ENCODE measurements around the gene KIAA1549. TPM values are rescaled to one million over a fixed set of nuclear protein-coding genes. Genes with fewer than 3 reads are reported as not detected.

KIAA1549 gene
- total and polyA plus RNA-seq, 2 donors (not counting 1 experiment from before 2014, with no cell fraction given) = under 0.01 to 0.52 TPM

- 59% methylated on average over 6 of the region's 10 CpGs for WGBS (ENCODE audit: insufficient coverage)
- intact Hi-C loops (cut with micrococcal nuclease) = no loop called here
- Mint-ChIP-seq H3K4me3 (no peak overlapping the region), H3K27ac (no peak overlapping the region), H3K4me1 (no peaks in the 10 kb centered on the region), H3K27me3 (peaks cover 33% of the 10 kb centered on the region), H3K9me3 (ENCODE audit: insufficient read depth) (no peaks in the 10 kb centered on the region)
- CTCF ChIA-PET = no interaction called here
- Histone ChIP-seq H3K36me3 (replicated peaks in 1 of 2; ENCODE audit: control extremely low read depth in 1 of 2, control insufficient read depth in 1 of 2, extremely low read depth in 1 of 2, insufficient read depth in 2 of 2, low read length in 1 of 2) (no peaks in the 10 kb centered on the region), H3K4me1 (ENCODE audit: control insufficient read depth in 2 of 2, insufficient read depth in 2 of 2, low read length in 2 of 2) (no peaks in the 10 kb centered on the region), H3K9ac (ENCODE audit: low read length) (no peak overlapping the region), H2AFZ (ENCODE audit: insufficient read depth, low read depth, low read length, poor library complexity, severe bottlenecking) (no peak overlapping the region), H3K4me2 (replicated peaks; ENCODE audit: low read depth, low read length, poor library complexity, severe bottlenecking) (no peak overlapping the region), H3K27me3 (replicated peaks in 1 of 4; ENCODE audit: control extremely low read depth in 1 of 4, control insufficient read depth in 3 of 4, insufficient read depth in 4 of 4, low read length in 3 of 4) (peaks cover 0 to 2% (median 0%) of the 10 kb centered on the region in 4 experiments), H3K4me3 (ENCODE audit: control extremely low read depth in 1 of 5, extremely low read depth in 1 of 5, insufficient read depth in 1 of 5, low read depth in 2 of 5, low read length in 4 of 5) (no peak overlapping the region), H3K9me3 (ENCODE audit: control extremely low read depth in 1 of 3, control insufficient read depth in 2 of 3, insufficient read depth in 1 of 3, low read length in 2 of 3) (no peaks in the 10 kb centered on the region), H3K79me2 (ENCODE audit: control insufficient read depth, insufficient read depth, low read length) (no peaks in the 10 kb centered on the region), H3K27ac (ENCODE audit: low read length in 2 of 2) (no peak overlapping the region), H4K20me1 (ENCODE audit: control insufficient read depth, insufficient read depth, low read length, poor library complexity, severe bottlenecking) (no peaks in the 10 kb centered on the region)
- POLR2A ChIA-PET = no interaction called here
- DNase-seq (no peak), ATAC-seq (ENCODE audit: low read depth) (no peak)
- TF ChIP-seq CTCF (IDR thresholded peaks at IDR 0.05) (no peak), EZH2 (IDR thresholded peaks at IDR 0.05; ENCODE audit: borderline replicate concordance, insufficient read depth, low read depth, low read length, poor library complexity, severe bottlenecking) (no peak)
These were observed 18.5 kb downstream of the KIAA1549 start for GRCh38 chr7:138962561-138963270.

GRCh38 chr7:138961159-138961558 lies 20.0 kb downstream of the KIAA1549 start:
- Mint-ChIP-seq H3K27me3 (peaks cover 33% of the 10 kb centered on the region), H3K4me3 (no peak overlapping the region), H3K9me3 (ENCODE audit: insufficient read depth) (peaks cover 4% of the 10 kb centered on the region), H3K4me1 (no peaks in the 10 kb centered on the region), H3K27ac (no peak overlapping the region)
- no peak overlapping the region for H3K27ac ChIP-seq (ENCODE audit: low read length in 2 of 2)
- CTCF ChIA-PET = no interaction called here
- no peaks in the 10 kb centered on the region for H3K36me3 ChIP-seq (replicated peaks in 1 of 2; ENCODE audit: control extremely low read depth in 1 of 2, control insufficient read depth in 1 of 2, extremely low read depth in 1 of 2, insufficient read depth in 2 of 2, low read length in 1 of 2)
- no peak for ATAC-seq (ENCODE audit: low read depth)
- 93% methylated on average over 8 of the region's 8 CpGs for WGBS (ENCODE audit: insufficient coverage)
- H3K4me2 ChIP-seq (replicated peaks; ENCODE audit: low read depth, low read length, poor library complexity, severe bottlenecking) = no peak overlapping the region
- no peaks in the 10 kb centered on the region for H3K79me2 ChIP-seq (ENCODE audit: control insufficient read depth, insufficient read depth, low read length)
- H2AFZ ChIP-seq (ENCODE audit: insufficient read depth, low read depth, low read length, poor library complexity, severe bottlenecking) = no peak overlapping the region
- H3K27me3 ChIP-seq (replicated peaks in 1 of 4; ENCODE audit: control extremely low read depth in 1 of 4, control insufficient read depth in 3 of 4, insufficient read depth in 4 of 4, low read length in 3 of 4) = peaks cover 0 to 2% (median 0%) of the 10 kb centered on the region in 4 experiments
- H4K20me1 ChIP-seq (ENCODE audit: control insufficient read depth, insufficient read depth, low read length, poor library complexity, severe bottlenecking) = no peaks in the 10 kb centered on the region
- TF ChIP-seq EZH2 (IDR thresholded peaks at IDR 0.05; ENCODE audit: borderline replicate concordance, insufficient read depth, low read depth, low read length, poor library complexity, severe bottlenecking) (no peak), CTCF (IDR thresholded peaks at IDR 0.05) (no peak)
- intact Hi-C loops (cut with micrococcal nuclease) = no loop called here
- DNase-seq = no peak
- no peak overlapping the region for H3K4me3 ChIP-seq (ENCODE audit: control extremely low read depth in 1 of 5, extremely low read depth in 1 of 5, insufficient read depth in 1 of 5, low read depth in 2 of 5, low read length in 4 of 5)
- H3K9me3 ChIP-seq (ENCODE audit: control extremely low read depth in 1 of 3, control insufficient read depth in 2 of 3, insufficient read depth in 1 of 3, low read length in 2 of 3) = peaks cover 0 to 7% (median 0%) of the 10 kb centered on the region in 3 donors
- no peak overlapping the region for H3K9ac ChIP-seq (ENCODE audit: low read length)
- POLR2A ChIA-PET = no interaction called here
- H3K4me1 ChIP-seq (ENCODE audit: control insufficient read depth in 2 of 2, insufficient read depth in 2 of 2, low read length in 2 of 2) = no peaks in the 10 kb centered on the region

Data from B cell (primary cell).